Measurements from ENCODE around the gene SETSIP.

- TF ChIP-seq CTCF (IDR thresholded peaks at IDR 0.05) (no peak), POLR2AphosphoS5 (IDR thresholded peaks at IDR 0.05; ENCODE audit: low read depth, low read length) (no peak), TCF7L2 (IDR thresholded peaks at IDR 0.05; ENCODE audit: low read depth, low read length) (no peak), SIN3A (IDR thresholded peaks at IDR 0.05; ENCODE audit: borderline replicate concordance, insufficient read depth, low read depth, low read length) (no peak)
Observed at GRCh38 chr1:92038695-92039346, 36.4 kb downstream of the SETSIP start.

Measured in Panc1 (cell line).